ENCODE results near the gene ESRRA. TPM values are rescaled to one million over a fixed set of nuclear protein-coding genes. Genes with fewer than 3 reads are reported as not detected.

Gene ESRRA
- total and polyA plus RNA-seq, 9 of the 15 experiments (the other 6 are each of a cell fraction or from before 2014, with no cell fraction given), result 0.27 to 89.7 (median 23.7) TPM

GRCh38 chr11:64317961-64318765 is 12.8 kb downstream of the ESRRA start, which contains the start of gene PRDX5 (continued):
- peak in 1 of 2 experiments; percentile 77 for TF ChIP-seq E2F6 (IDR thresholded peaks at IDR 0.05; ENCODE audit: borderline replicate concordance in 1 of 2, extremely low read depth in 1 of 2, insufficient read depth in 1 of 2, insufficient read length in 1 of 2, low read depth in 1 of 2, low read length in 1 of 2, poor library complexity in 1 of 2, severe bottlenecking in 1 of 2)
- peak; percentile 51; the same call in 1 of the 2 replicates for TF ChIP-seq ETS1 (conservative IDR thresholded peaks at IDR 0.05; ENCODE audit: control insufficient read depth, low read depth, low read length)
- TF ChIP-seq PTTG1 (tag; IDR thresholded peaks at IDR 0.05; ENCODE audit: low read depth), result no peak
- no peak for TF ChIP-seq SAFB2 (IDR thresholded peaks at IDR 0.05; ENCODE audit: borderline replicate concordance, low read depth, low read length, severe bottlenecking)
- TF ChIP-seq, protein P1, sequence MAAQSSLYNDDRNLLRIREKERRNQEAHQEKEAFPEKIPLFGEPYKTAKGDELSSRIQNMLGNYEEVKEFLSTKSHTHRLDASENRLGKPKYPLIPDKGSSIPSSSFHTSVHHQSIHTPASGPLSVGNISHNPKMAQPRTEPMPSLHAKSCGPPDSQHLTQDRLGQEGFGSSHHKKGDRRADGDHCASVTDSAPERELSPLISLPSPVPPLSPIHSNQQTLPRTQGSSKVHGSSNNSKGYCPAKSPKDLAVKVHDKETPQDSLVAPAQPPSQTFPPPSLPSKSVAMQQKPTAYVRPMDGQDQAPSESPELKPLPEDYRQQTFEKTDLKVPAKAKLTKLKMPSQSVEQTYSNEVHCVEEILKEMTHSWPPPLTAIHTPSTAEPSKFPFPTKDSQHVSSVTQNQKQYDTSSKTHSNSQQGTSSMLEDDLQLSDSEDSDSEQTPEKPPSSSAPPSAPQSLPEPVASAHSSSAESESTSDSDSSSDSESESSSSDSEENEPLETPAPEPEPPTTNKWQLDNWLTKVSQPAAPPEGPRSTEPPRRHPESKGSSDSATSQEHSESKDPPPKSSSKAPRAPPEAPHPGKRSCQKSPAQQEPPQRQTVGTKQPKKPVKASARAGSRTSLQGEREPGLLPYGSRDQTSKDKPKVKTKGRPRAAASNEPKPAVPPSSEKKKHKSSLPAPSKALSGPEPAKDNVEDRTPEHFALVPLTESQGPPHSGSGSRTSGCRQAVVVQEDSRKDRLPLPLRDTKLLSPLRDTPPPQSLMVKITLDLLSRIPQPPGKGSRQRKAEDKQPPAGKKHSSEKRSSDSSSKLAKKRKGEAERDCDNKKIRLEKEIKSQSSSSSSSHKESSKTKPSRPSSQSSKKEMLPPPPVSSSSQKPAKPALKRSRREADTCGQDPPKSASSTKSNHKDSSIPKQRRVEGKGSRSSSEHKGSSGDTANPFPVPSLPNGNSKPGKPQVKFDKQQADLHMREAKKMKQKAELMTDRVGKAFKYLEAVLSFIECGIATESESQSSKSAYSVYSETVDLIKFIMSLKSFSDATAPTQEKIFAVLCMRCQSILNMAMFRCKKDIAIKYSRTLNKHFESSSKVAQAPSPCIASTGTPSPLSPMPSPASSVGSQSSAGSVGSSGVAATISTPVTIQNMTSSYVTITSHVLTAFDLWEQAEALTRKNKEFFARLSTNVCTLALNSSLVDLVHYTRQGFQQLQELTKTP (IDR thresholded peaks at IDR 0.05; ENCODE audit: low read depth in 1 of 2, partially characterized antibody in 2 of 2), result peak in 1 of 2 experiments; percentile 48
- 0 out of 2 replicates have a peak, but pooled peaks have one; percentile 86 for TF ChIP-seq LARP7 (IDR thresholded peaks at IDR 0.05)
- peak; percentile 95 for TF ChIP-seq ATF3 (IDR thresholded peaks at IDR 0.05)
- 0 out of 2 replicates have a peak, but pooled peaks have one; percentile 48 for TF ChIP-seq ATF3 (CRISPR knock-in tag; conservative IDR thresholded peaks at IDR 0.05)
- TF ChIP-seq, protein P2, sequence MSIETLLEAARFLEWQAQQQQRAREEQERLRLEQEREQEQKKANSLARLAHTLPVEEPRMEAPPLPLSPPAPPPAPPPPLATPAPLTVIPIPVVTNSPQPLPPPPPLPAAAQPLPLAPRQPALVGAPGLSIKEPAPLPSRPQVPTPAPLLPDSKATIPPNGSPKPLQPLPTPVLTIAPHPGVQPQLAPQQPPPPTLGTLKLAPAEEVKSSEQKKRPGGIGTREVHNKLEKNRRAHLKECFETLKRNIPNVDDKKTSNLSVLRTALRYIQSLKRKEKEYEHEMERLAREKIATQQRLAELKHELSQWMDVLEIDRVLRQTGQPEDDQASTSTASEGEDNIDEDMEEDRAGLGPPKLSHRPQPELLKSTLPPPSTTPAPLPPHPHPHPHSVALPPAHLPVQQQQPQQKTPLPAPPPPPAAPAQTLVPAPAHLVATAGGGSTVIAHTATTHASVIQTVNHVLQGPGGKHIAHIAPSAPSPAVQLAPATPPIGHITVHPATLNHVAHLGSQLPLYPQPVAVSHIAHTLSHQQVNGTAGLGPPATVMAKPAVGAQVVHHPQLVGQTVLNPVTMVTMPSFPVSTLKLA (conservative IDR thresholded peaks at IDR 0.05), result no peak; a peak in 1 of 4 replicates
- 0 out of 2 replicates have a peak, but pooled peaks have one; percentile 32 for TF ChIP-seq SPI1 (IDR thresholded peaks at IDR 0.05; ENCODE audit: borderline replicate concordance, low read depth, low read length)
